K562 (cell line): ENCODE measurements around the gene PFN3. TPM values are rescaled to one million over a fixed set of nuclear protein-coding genes. Genes with fewer than 3 reads are reported as not detected.
A peak's percentile ranks its signal among the peaks of the same experiment; 100 is the strongest.

Experiments used
- BRD4 ChIP-seq: fragments of 200-600 bp; sonication (generic); IDR thresholded peaks from 2 replicates; pipeline ENCODE4 v1.6.1; 2017; ENCODE audit warnings: inconsistent platforms
- CBX5 ChIP-seq: IDR thresholded peaks from 2 replicates; pipeline ENCODE4 v1.6.1; 2014; ENCODE audit warnings: low read depth, borderline replicate concordance
- CREB3L1 ChIP-seq: fragments of 450-650 bp; IDR thresholded peaks from 2 replicates; pipeline ENCODE4 v1.6.1; 2014; ENCODE audit warnings: low read depth, mild to moderate bottlenecking, moderate library complexity, borderline replicate concordance
- FOXM1 ChIP-seq, 2 experiments: fragments of 450-650 bp in 1 of 2; sonication (generic) in 1 of 2; formaldehyde crosslinking in 1 of 2; IDR thresholded peaks; 2 replicates each; pipeline versions ENCODE4 v1.6.1 to v1.9.0; 2017 to 2022; ENCODE audit warnings: low read depth in 2 of 2, mild to moderate bottlenecking in 2 of 2, missing genetic modification reagents in 1 of 2, moderate library complexity in 1 of 2
- GABPA ChIP-seq: fragments of 200-800 bp; sonication (Bioruptor generic); conservative IDR thresholded peaks from 2 replicates; pipeline ENCODE4 v1.6.1; 2016; ENCODE audit warnings: low read depth, missing genetic modification characterization, missing compliant biosample characterization
- HCFC1 ChIP-seq: IDR thresholded peaks from 2 replicates; pipeline ENCODE4 v1.6.1; 2012; ENCODE audit warnings: low read depth, low read length, improper control_type of control experiment
- HDAC2 ChIP-seq: fragments of 450-650 bp; IDR thresholded peaks from 2 replicates; pipeline ENCODE4 v1.6.1; 2016; ENCODE audit warnings: mild to moderate bottlenecking
- KAT2B ChIP-seq: IDR thresholded peaks from one replicate; pipeline ENCODE4 v1.6.1; 2012; ENCODE audit warnings: low read depth, mild to moderate bottlenecking, control low read depth, inconsistent platforms, low read length, moderate library complexity
- KDM5B ChIP-seq: fragments of 200-600 bp; sonication (generic); IDR thresholded peaks from 2 replicates; pipeline ENCODE4 v1.6.1; 2012; ENCODE audit warnings: low read depth, mild to moderate bottlenecking, moderate library complexity, low read length, control low read depth, inconsistent platforms; ENCODE audit not compliant: insufficient replicate concordance
- SMARCC2 ChIP-seq: fragments of 450-650 bp; IDR thresholded peaks from 2 replicates; pipeline ENCODE4 v1.6.1; 2017; ENCODE audit warnings: antibody characterized with exemption, moderate library complexity, mild to moderate bottlenecking, low read depth
- SRSF9 ChIP-seq: fragments of 200-400 bp; formaldehyde crosslinking; IDR thresholded peaks from 2 replicates; pipeline ENCODE4 v1.6.1; 2017; ENCODE audit warnings: low read depth, low read length, borderline replicate concordance
- TARDBP ChIP-seq: fragments of 450-650 bp; IDR thresholded peaks from 2 replicates; pipeline ENCODE4 v1.6.1; 2016
- TFAP4 ChIP-seq: sonication (generic); formaldehyde crosslinking; IDR thresholded peaks from 2 replicates; pipeline ENCODE4 v1.8.0; 2022; ENCODE audit warnings: missing genetic modification reagents, mild to moderate bottlenecking, moderate library complexity, borderline replicate concordance
- THAP7 ChIP-seq: fragments of 250-450 bp; sonication (Bioruptor Pico); IDR thresholded peaks from 2 replicates; pipeline ENCODE4 v1.5.0; 2021
- VEZF1 ChIP-seq: fragments of 200-800 bp; sonication (Bioruptor generic); IDR thresholded peaks from 2 replicates; pipeline ENCODE4 v1.6.1; 2017; ENCODE audit warnings: missing genetic modification characterization, missing compliant biosample characterization
- ZEB2 ChIP-seq: fragments of 450-650 bp; IDR thresholded peaks from 2 replicates; pipeline ENCODE4 v1.6.1; 2016
- ZMIZ1 ChIP-seq, 2 experiments: fragments of 150-350 bp in 1 of 2; IDR thresholded peaks; 2 replicates each; pipeline ENCODE4 v1.6.1; 2012 to 2016; ENCODE audit warnings: low read depth in 2 of 2, low read length in 2 of 2, mild to moderate bottlenecking in 1 of 2, moderate library complexity in 1 of 2
- ZNF316 ChIP-seq: fragments of 450-650 bp; IDR thresholded peaks from 2 replicates; pipeline ENCODE4 v1.6.1; 2016
- ZNF780A ChIP-seq: fragments of 250-450 bp; sonication (Bioruptor Pico); IDR thresholded peaks from 2 replicates; pipeline ENCODE4 v1.5.0; 2021; ENCODE audit warnings: mild to moderate bottlenecking
- polyA plus RNA-seq, 8 experiments: library from polyadenylated mRNA; depleted of rRNA in 4 of 8; stranded (reverse) in 5 of 8; unstranded in 3 of 8; fragments of >200 nt; fragmentation: Nextera tagmentation in 2 of 8; fragmentation: Illumina TruSeq in 1 of 8; extraction: Ambion mirVana in 2 of 8; extraction: Trizol in 1 of 8; gene quantifications; 2 replicates each; pipeline versions ENCODE4 v1.2.1 to v1.2.3, GENCODE V29; 2011 to 2014; ENCODE audit warnings: inconsistent platforms in 1 of 8, missing spikeins in 1 of 8
- total RNA-seq, 7 experiments: library from RNA; depleted of rRNA in 6 of 7; stranded (reverse); fragments of >200 nt in 6 of 7; fragmentation: Illumina TruSeq in 2 of 7; extraction: Trizol in 2 of 7; gene quantifications; 2 replicates each; pipeline versions ENCODE4 v1.2.1 to v1.2.3, GENCODE V29; 2011 to 2021; ENCODE audit warnings: low replicate concordance in 1 of 7

The PFN3 gene
- total and polyA plus RNA-seq, 9 of the 15 experiments (the other 6 are each of a cell fraction or from before 2014, with no cell fraction given) = not detected

GRCh38 chr5:177425801-177426565 lies 25.5 kb upstream of the PFN3 start (continued):
- peak; percentile 89 for TF ChIP-seq GABPA (tag)
- no peak for TF ChIP-seq SRSF9
- TF ChIP-seq CREB3L1 = peak; percentile 16; the same call in 1 of the 2 replicates
- TF ChIP-seq ZNF316 = no peak
- TF ChIP-seq BRD4 = no peak; the same call in 1 of the 2 replicates
- 0 out of 4 replicates have a peak, but pooled peaks of 1 of the 2 experiments have one; percentile 45 for TF ChIP-seq ZMIZ1 (IDR thresholded peaks at IDR 0.05; ENCODE audit: low read depth in 2 of 2, low read length in 2 of 2)
- TF ChIP-seq ZEB2 = 0 out of 2 replicates have a peak, but pooled peaks have one; percentile 21
- TF ChIP-seq CBX5 = no peak
- peak; percentile 99 for TF ChIP-seq HDAC2
- peak; percentile 94 for TF ChIP-seq TFAP4
- TF ChIP-seq HCFC1 = peak; percentile 50
- no peak for TF ChIP-seq THAP7 (CRISPR knock-in tag)
- peak; percentile 56; the same call in 1 of the 2 replicates for TF ChIP-seq TARDBP
- peak; percentile 58; the same call in 1 of the 2 replicates for TF ChIP-seq VEZF1 (CRISPR knock-in tag)
- TF ChIP-seq FOXM1 (IDR thresholded peaks at IDR 0.05; ENCODE audit: low read depth) = peak; percentile 92
- TF ChIP-seq FOXM1 (CRISPR knock-in tag; IDR thresholded peaks at IDR 0.05; ENCODE audit: low read depth) = no peak
- no peak for TF ChIP-seq KAT2B
- peak; percentile 52; the same call in 1 of the 2 replicates for TF ChIP-seq SMARCC2
- peak; percentile 83 for TF ChIP-seq KDM5B
- TF ChIP-seq ZNF780A = no peak
